ENCODE measurements around the gene PGGT1B. TPM values are rescaled to one million over a fixed set of nuclear protein-coding genes. Genes with fewer than 3 reads are reported as not detected.

Gene PGGT1B
- total and polyA plus RNA-seq, 5 experiments from 2014 or later: 7.1 to 42.6 (median 17.4) TPM

DNA sequence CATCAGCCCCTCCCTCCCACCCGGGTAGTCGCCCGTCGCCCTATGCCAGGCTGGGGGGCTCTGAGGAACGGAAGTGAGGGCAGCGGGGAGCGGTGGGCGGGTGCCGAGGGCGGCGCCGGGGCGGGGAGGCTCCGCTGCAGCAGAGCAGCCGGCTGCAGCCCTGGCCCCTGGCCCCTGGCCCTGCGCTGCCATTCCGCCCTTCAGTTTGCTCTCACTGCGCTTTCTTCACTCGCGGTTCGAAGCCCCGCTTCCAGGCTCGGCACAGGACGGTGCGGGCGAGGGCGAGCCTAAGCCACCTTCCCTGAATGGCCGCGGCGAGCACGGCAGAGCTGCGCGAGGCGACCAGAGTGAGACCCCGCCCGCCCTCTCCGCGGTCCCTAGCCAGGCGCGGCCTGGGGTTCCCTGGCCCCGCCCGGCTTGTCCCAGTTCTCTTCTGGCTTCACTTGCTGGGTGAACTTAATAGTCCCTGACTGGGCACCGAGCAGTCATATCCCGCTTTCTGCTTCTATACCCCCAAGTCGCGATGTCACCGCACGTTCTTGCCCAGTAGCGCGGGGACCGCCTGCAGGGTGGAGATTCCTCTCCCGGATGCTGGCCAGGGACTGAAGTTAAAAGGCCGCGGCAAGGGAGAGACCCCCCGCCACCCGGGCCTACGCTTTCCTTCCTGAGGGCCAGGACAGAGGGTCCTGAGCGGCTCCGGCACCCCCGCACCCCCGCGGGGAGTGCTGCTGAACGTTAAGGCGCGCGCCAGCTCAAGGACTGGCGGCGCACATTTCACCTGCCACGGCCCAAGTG, 92.3 kb downstream of the PGGT1B start:
- Mint-ChIP-seq H3K4me3 (peak overlapping the region; percentile 74 to 91 (median 86)), H3K9me3 (peaks cover 0 to 19% (median 9%) of the 10 kb centered on the region in 9 donors), H3K4me1 (peaks cover 8 to 23% (median 13%) of the 10 kb centered on the region in 4 donors), H3K27ac (peak overlapping the region in 2 of 10 donors; percentile 42 to 72), H3K36me3 (peaks cover 0 to 12% (median 7%) of the 10 kb centered on the region in 3 donors), H3K27me3 (peaks cover 43 to 62% (median 61%) of the 10 kb centered on the region in 5 donors)
- ATAC-seq (no peak), DNase-seq (peak in 4 of 10 donors; percentile 7 to 62 (median 25))
- POLR2A ChIA-PET: interaction anchor here (0.6 kb wide), 1 partner anchor 445 kb away, joined by 3 read pairs; no protein-coding TSS in a partner anchor

GRCh38 chr5:115169487-115170133, 93.1 kb downstream of the PGGT1B start, which contains the start of gene TRIM36:
TSS of gene TRIM36 (minus strand) at chr5:115169908. CDS start at chr5:115169634, 274 bp downstream.
- Mint-ChIP-seq H3K27me3 (peaks cover 44 to 58% (median 56%) of the 10 kb centered on the region in 5 donors), H3K4me3 (peak within 1 kb of the TSS; percentile 77 to 91 (median 86)), H3K27ac (peak within 1 kb of the TSS in 3 of 10 donors; percentile 60 to 83 (median 72)), H3K4me1 (peaks cover 8 to 23% (median 13%) of the 10 kb centered on the region in 4 donors), H3K9me3 (peaks cover 0 to 19% (median 10%) of the 10 kb centered on the region in 9 donors), H3K36me3 (peaks cover 0 to 9% (median 7%) of the 10 kb centered on the region in 3 donors)
- DNase-seq (peak; percentile 83 to 93 (median 88)), ATAC-seq (peak; percentile 86 to 91)
- POLR2A ChIA-PET: no interaction called here

GRCh38 chr5:115168829-115169486, 93.7 kb downstream of the PGGT1B start:
- ATAC-seq (no peak), DNase-seq (peak in 1 of 10 donors; percentile 7)
- peak overlapping the region in 2 of 10 donors; percentile 53 to 54 for H3K27ac Mint-ChIP-seq
- H3K4me3 Mint-ChIP-seq: peak overlapping the region; percentile 77 to 91 (median 86)
- H3K27me3 Mint-ChIP-seq: peaks cover 43 to 55% (median 51%) of the 10 kb centered on the region in 5 donors
- peaks cover 8 to 23% (median 13%) of the 10 kb centered on the region in 4 donors for H3K4me1 Mint-ChIP-seq
- H3K9me3 Mint-ChIP-seq: peaks cover 0 to 23% (median 12%) of the 10 kb centered on the region in 9 donors
- peaks cover 0 to 7% (median 6%) of the 10 kb centered on the region in 3 donors for H3K36me3 Mint-ChIP-seq
- POLR2A ChIA-PET: no interaction called here

GRCh38 chr5:115166744-115167393, 95.8 kb downstream of the PGGT1B start:
- H3K4me1 Mint-ChIP-seq: peaks cover 8 to 23% (median 13%) of the 10 kb centered on the region in 4 donors
- H3K36me3 Mint-ChIP-seq: peaks cover 0 to 7% (median 6%) of the 10 kb centered on the region in 3 donors
- H3K9me3 Mint-ChIP-seq: peaks cover 0 to 23% (median 12%) of the 10 kb centered on the region in 9 donors
- H3K4me3 Mint-ChIP-seq: no peak overlapping the region
- H3K27ac Mint-ChIP-seq: peak overlapping the region in 1 of 10 donors; percentile 46
- H3K27me3 Mint-ChIP-seq: peaks cover 31 to 53% (median 42%) of the 10 kb centered on the region in 5 donors
- POLR2A ChIA-PET: no interaction called here
- no peak for ATAC-seq
- no peak for DNase-seq

DNA sequence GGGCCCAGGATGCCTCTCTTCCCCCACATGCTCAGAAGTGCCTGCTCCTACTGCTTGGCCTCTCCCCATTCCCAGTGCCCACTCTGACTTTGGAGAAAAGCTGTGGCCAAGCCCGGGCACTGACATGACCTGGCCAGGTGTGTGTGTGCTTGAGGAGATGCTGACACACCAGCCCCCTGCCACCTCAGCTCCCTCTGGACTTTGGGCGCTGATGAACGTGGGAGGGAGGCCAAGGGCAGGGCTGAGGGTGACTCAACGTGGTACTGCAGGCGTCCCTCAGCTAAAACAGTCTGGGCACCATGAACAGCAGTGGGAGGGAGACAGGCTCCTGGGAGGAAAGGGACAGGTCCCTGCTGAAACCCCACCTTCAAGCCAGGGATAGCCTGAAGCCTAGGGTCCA, 96.9 kb downstream of the PGGT1B start:
- Mint-ChIP-seq H3K27ac (no peak overlapping the region), H3K27me3 (peaks cover 23 to 50% (median 43%) of the 10 kb centered on the region in 5 donors)

GRCh38 chr5:115160975-115161475, 101.7 kb downstream of the PGGT1B start:
- POLR2A ChIA-PET: no interaction called here
- Mint-ChIP-seq H3K4me3 (no peak overlapping the region), H3K27me3 (peaks cover 24 to 49% (median 30%) of the 10 kb centered on the region in 5 donors)

More for the DNA sequence above, 96.9 kb downstream of the PGGT1B start:
- H3K4me3 Mint-ChIP-seq: no peak overlapping the region
- peaks cover 0 to 7% (median 6%) of the 10 kb centered on the region in 3 donors for H3K36me3 Mint-ChIP-seq
- ATAC-seq (no peak), DNase-seq (no peak)
- H3K9me3 Mint-ChIP-seq: peaks cover 0 to 23% (median 12%) of the 10 kb centered on the region in 9 donors
- peaks cover 7 to 18% (median 9%) of the 10 kb centered on the region in 4 donors for H3K4me1 Mint-ChIP-seq
- POLR2A ChIA-PET: no interaction called here

More at GRCh38 chr5:115160975-115161475, 101.7 kb downstream of the PGGT1B start:
- Mint-ChIP-seq H3K27ac (no peak overlapping the region), H3K9me3 (peaks cover 0 to 7% (median 0%) of the 10 kb centered on the region in 9 donors), H3K4me1 (no peaks in the 10 kb centered on the region), H3K36me3 (no peaks in the 10 kb centered on the region)
- DNase-seq: no peak
- no peak for ATAC-seq

Other genes with a start within 250 kb of the PGGT1B start
- gene TRIM36, start 93.0 kb downstream of the PGGT1B start, total RNA-seq: under 1 TPM in 1 of 2 experiments, not detected in 1; 0.57 TPM
- gene TRIM36, start 93.0 kb downstream of the PGGT1B start, polyA plus RNA-seq: not detected
- gene CCDC112, start 33.8 kb upstream of the PGGT1B start, total RNA-seq: 1 to 10 TPM; 6.5 to 7.5 TPM
- 1 to 10 TPM; 2.8 to 4.5 (median 4.3) TPM for gene CCDC112, start 33.8 kb upstream of the PGGT1B start, polyA plus RNA-seq